LNCAP (cell line): ENCODE results near the gene GPC1.

Experiments
- TF ChIP-seq, protein P1 (sequence below): fragments of 450-650 bp; IDR thresholded peaks from 2 replicates; pipeline ENCODE4 v1.5.1; 2017; ENCODE audit warnings: mild to moderate bottlenecking

Gene GPC1

GRCh38 chr2:240447331-240447730, 11.9 kb downstream of the GPC1 start:
- TF ChIP-seq, protein P1, sequence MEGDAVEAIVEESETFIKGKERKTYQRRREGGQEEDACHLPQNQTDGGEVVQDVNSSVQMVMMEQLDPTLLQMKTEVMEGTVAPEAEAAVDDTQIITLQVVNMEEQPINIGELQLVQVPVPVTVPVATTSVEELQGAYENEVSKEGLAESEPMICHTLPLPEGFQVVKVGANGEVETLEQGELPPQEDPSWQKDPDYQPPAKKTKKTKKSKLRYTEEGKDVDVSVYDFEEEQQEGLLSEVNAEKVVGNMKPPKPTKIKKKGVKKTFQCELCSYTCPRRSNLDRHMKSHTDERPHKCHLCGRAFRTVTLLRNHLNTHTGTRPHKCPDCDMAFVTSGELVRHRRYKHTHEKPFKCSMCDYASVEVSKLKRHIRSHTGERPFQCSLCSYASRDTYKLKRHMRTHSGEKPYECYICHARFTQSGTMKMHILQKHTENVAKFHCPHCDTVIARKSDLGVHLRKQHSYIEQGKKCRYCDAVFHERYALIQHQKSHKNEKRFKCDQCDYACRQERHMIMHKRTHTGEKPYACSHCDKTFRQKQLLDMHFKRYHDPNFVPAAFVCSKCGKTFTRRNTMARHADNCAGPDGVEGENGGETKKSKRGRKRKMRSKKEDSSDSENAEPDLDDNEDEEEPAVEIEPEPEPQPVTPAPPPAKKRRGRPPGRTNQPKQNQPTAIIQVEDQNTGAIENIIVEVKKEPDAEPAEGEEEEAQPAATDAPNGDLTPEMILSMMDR, result no peak

- TF ChIP-seq, protein P1, result no peak
Measured at GRCh38 chr2:240447934-240448333, 12.5 kb downstream of the GPC1 start.

GRCh38 chr2:240448387-240449274, 13.2 kb downstream of the GPC1 start:
- TF ChIP-seq, protein P1, result no peak

- TF ChIP-seq, protein P1, result no peak
Measured at GRCh38 chr2:240449764-240450531, 14.5 kb downstream of the GPC1 start.

DNA sequence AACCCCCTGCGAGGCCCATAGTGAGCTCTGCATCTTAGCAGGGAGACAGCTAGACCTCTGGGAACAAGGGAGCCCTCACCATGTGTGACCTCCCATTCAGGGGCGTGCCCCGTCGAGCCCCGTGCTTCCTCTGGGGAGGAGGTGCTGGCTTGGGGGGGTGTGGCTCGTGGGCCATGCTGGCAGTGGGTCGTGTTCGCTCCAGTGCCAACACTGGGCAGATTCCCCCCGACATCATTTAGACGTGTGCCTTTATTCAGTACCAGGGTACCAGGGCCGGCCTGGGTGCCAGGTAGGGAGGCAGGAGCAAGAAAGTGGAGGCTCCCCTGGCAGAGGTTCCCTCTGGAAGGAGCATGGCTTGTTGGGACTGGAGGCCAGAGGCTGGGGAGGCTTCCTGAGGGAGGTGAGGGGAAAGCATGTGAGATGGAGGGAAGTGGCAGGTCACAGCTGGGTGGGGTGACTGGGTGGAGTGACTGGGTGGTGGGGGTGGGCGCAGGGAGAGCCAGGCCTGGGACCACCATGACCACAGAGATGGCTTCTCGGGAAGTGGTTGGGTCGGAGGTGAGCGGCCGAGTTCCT, 15.2 kb downstream of the GPC1 start:
- TF ChIP-seq, protein P1, result no peak

- TF ChIP-seq, protein P1, result no peak
Measured at GRCh38 chr2:240451108-240451611, 15.7 kb downstream of the GPC1 start.

DNA sequence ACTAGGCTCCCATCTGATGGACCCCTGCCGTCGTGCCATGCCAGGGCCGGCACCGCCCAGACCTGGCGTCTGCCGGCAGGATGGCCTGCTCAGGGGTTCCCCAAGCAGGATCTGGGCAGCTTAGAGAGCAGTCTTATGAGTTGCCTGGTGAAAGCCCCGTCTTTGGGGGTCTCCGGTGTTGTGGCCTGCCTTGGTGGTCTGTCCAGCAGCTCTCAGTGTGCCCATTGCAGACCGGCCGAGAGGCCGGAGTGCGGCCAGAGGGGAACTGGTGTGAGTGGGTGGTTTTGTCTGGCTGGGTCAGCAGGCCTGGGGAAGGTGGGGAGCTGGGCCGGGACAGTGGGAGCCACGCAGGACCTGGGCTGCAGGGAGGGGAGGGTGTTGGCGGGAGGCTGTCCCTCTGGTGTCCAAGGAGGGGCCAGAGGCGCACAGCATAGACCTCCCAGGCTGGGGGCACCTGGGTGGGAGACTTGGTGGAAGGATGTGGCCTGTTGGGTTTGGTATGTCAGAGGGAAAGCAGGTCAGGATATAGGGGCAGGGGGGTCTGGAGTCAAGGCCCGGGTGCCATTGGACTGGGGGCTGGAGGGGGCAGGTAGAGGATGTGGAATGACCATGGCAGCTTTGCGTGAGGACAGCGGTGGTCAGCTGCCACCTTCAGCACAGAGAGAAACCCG, 16.5 kb downstream of the GPC1 start:
- TF ChIP-seq, protein P1, result no peak
